Neural crest cell (in vitro differentiated cells): ENCODE measurements around the gene CMSS1. TPM values are rescaled to one million over a fixed set of nuclear protein-coding genes. Genes with fewer than 3 reads are reported as not detected.

Experiments
- DNase-seq: peaks from one replicate; pipeline ENCODE4 v3.0.0; 2021; ENCODE audit warnings: low read depth, mixed read lengths, low spot score
- H3K27ac Mint-ChIP-seq: one replicate; pipeline ENCODE4 v1.8.0; 2021; ENCODE audit warnings: mild to moderate bottlenecking, mixed read lengths; ENCODE audit not compliant: unreplicated experiment
- H3K27me3 Mint-ChIP-seq: 2 replicates; pipeline ENCODE4 v1.8.0; 2021; ENCODE audit warnings: low read depth, mild to moderate bottlenecking, mixed read lengths
- H3K36me3 Mint-ChIP-seq: 2 replicates; pipeline ENCODE4 v1.8.0; 2021; ENCODE audit warnings: low read depth, mild to moderate bottlenecking, mixed read lengths
- H3K4me1 Mint-ChIP-seq: 2 replicates; pipeline ENCODE4 v1.8.0; 2021; ENCODE audit warnings: mixed read lengths
- H3K4me3 Mint-ChIP-seq: one replicate; pipeline ENCODE4 v1.8.0; 2021; ENCODE audit warnings: mild to moderate bottlenecking, mixed read lengths
- H3K9me3 Mint-ChIP-seq: 2 replicates; pipeline ENCODE4 v1.8.0; 2021; ENCODE audit warnings: mixed read lengths
- total RNA-seq: library from RNA; stranded (reverse); gene quantifications from 2 replicates; pipeline ENCODE4 v1.2.1, GENCODE V29; 2021
- TF ChIP-seq, protein P1 (sequence below): fragments of 200-600 bp; sonication (generic); conservative IDR thresholded peaks from 2 replicates; pipeline ENCODE4 v1.5.0; 2021; ENCODE audit warnings: antibody characterized with exemption, mild to moderate bottlenecking

The CMSS1 gene
- total RNA-seq, 1 donor from 2014 or later, result 60.9 TPM

DNA sequence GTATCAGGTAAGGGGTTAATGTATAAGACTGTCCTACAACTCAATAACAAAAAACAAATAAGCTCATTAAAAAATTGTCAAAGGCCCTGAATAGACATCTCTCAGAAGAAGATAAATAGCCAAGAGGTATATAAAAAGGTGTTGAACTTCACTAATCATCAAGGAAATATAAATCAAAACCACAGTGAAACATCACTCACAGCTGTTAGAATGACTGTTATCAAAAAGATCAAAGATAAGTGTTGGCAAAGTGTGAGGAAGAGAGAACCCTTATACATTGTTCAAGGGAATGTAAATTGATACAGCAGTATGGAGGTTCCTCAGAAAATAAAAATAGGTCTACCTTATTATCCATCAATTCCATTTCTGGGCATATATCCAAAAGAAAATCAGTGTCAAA, 201.1 kb downstream of the CMSS1 start:
- H3K27ac Mint-ChIP-seq, result no peak overlapping the region
- H3K4me3 Mint-ChIP-seq, result no peak overlapping the region
- H3K36me3 Mint-ChIP-seq, result peaks cover 11% of the 10 kb centered on the region
- no peaks in the 10 kb centered on the region for H3K27me3 Mint-ChIP-seq
- TF ChIP-seq, protein P1, sequence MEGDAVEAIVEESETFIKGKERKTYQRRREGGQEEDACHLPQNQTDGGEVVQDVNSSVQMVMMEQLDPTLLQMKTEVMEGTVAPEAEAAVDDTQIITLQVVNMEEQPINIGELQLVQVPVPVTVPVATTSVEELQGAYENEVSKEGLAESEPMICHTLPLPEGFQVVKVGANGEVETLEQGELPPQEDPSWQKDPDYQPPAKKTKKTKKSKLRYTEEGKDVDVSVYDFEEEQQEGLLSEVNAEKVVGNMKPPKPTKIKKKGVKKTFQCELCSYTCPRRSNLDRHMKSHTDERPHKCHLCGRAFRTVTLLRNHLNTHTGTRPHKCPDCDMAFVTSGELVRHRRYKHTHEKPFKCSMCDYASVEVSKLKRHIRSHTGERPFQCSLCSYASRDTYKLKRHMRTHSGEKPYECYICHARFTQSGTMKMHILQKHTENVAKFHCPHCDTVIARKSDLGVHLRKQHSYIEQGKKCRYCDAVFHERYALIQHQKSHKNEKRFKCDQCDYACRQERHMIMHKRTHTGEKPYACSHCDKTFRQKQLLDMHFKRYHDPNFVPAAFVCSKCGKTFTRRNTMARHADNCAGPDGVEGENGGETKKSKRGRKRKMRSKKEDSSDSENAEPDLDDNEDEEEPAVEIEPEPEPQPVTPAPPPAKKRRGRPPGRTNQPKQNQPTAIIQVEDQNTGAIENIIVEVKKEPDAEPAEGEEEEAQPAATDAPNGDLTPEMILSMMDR, result no peak
- peaks cover 2% of the 10 kb centered on the region for H3K4me1 Mint-ChIP-seq
- no peak for DNase-seq
- H3K9me3 Mint-ChIP-seq, result peaks cover 6% of the 10 kb centered on the region

DNA sequence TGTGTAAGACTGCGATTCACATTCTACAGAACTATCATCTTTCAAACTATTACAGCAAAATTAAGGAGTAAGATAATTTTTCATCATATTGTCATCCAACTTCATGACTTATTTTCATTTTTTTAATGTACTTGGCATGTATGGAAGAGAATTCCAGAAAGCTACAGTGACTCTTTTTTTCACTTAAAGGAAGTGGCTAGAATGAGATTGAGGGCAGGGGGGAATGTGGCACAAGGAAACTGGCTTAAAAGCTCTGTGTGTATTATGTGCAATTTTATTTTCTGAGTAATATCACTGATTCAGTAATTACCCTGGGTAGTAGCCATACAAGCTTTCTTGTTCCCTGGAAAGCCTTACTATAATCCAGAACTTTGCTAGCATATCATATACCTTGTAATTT, 202.1 kb downstream of the CMSS1 start:
- H3K9me3 Mint-ChIP-seq, result peaks cover 4% of the 10 kb centered on the region
- no peak for DNase-seq
- H3K27ac Mint-ChIP-seq, result no peak overlapping the region
- no peak overlapping the region for H3K4me3 Mint-ChIP-seq
- no peaks in the 10 kb centered on the region for H3K27me3 Mint-ChIP-seq
- TF ChIP-seq, protein P1, result no peak
- no peaks in the 10 kb centered on the region for H3K4me1 Mint-ChIP-seq
- H3K36me3 Mint-ChIP-seq, result peaks cover 10% of the 10 kb centered on the region

DNA sequence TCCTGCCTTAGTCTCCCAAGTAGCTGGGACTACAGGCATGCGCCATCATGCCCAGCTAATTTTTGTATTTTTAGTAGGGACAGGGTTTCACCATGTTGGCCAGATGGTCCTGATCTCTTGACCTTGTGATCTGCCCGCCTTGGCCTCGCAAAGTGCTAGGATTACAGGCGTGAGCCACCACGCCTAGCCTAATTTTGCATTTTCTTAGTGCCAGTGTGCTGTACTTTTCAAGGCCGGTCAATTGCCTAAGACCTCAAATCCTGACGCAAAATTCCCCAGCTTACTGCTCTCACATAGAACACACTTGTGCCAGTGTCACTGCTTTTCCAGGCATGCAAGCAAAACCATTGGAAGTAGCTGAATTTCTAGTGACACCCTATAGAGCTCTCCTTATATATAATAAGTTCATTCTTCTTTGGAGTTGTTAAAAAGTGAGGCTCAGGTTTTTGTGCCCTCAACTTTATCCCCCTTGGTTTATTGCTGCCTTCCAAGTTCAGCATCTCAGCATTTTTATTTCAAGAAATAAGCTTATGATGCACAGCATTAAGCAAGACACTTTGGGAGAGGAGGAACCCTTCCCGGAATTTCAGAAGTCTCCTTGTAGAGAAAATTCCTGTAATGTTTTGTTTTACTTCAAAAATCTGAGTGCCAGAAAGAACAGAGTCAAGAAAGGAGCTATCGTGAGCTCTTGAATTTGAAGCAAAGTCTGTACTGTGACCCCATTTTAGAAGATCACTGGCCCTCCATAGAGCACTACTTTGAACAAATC, 203.4 kb downstream of the CMSS1 start:
- no peaks in the 10 kb centered on the region for H3K27me3 Mint-ChIP-seq
- TF ChIP-seq, protein P1, result no peak
- peaks cover 2% of the 10 kb centered on the region for H3K36me3 Mint-ChIP-seq
- no peak overlapping the region for H3K4me3 Mint-ChIP-seq
- no peaks in the 10 kb centered on the region for H3K9me3 Mint-ChIP-seq
- DNase-seq, result no peak
- H3K4me1 Mint-ChIP-seq, result no peaks in the 10 kb centered on the region
- no peak overlapping the region for H3K27ac Mint-ChIP-seq

DNA sequence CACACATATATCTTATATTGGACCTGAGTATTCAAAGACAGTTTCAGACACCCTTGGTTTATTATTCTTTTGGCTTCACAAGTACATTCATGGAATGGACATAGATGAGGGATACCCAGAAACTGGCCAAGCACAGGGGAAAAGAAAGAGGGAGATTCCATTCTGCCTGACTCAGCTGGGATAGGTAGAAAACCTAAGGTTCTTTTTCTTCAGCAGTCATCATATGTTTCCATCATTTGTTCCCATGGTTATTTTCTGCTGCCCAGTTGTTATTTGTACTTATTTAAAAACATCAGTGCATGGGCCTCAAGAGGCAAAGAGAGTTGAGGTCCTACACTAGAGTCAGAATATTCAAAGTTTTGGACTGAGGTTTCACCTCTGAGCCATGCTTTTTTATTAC, 204.8 kb downstream of the CMSS1 start:
- Mint-ChIP-seq H3K36me3 (peaks cover under 1% of the 10 kb centered on the region), H3K4me1 (no peaks in the 10 kb centered on the region), H3K27me3 (no peaks in the 10 kb centered on the region), H3K9me3 (no peaks in the 10 kb centered on the region), H3K27ac (no peak overlapping the region), H3K4me3 (no peak overlapping the region)
- TF ChIP-seq, protein P1, result no peak
- DNase-seq, result no peak

DNA sequence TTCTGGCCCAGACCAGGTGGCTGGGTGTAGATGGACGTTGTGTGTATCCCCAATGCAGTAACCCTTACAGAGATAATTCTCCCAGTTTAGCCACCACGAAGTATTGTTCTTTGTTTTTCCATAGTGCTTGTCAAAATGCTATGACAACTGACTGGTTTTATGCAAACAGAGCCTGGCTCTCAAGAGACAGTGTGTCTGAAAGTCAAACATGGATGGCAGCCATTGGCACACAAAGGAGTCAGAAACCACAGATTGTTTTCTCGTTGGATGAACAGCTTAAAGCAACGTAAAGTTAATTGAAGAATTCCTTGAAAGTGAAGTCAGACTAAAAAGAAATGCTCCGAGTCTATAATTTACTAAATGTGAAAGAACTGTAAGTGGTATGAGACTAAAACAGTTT, 205.5 kb downstream of the CMSS1 start:
- H3K27ac Mint-ChIP-seq, result no peak overlapping the region

More for the DNA sequence above, 205.5 kb downstream of the CMSS1 start:
- Mint-ChIP-seq H3K36me3 (no peaks in the 10 kb centered on the region), H3K27me3 (no peaks in the 10 kb centered on the region), H3K4me1 (no peaks in the 10 kb centered on the region), H3K9me3 (no peaks in the 10 kb centered on the region), H3K4me3 (no peak overlapping the region)
- TF ChIP-seq, protein P1, result no peak
- no peak for DNase-seq
